GM12891 (cell line): ENCODE results near the gene SMIM41.

Source experiments
- PAX5 ChIP-seq: IDR thresholded peaks from 2 replicates; pipeline ENCODE4 v1.6.1; 2011; ENCODE audit warnings: low read length, moderate library complexity, mild to moderate bottlenecking; ENCODE audit not compliant: insufficient read depth, severe bottlenecking
- POLR2A ChIP-seq: IDR thresholded peaks from 2 replicates; pipeline ENCODE4 v1.6.1; 2011; ENCODE audit warnings: low read depth, low read length, control low read depth
- POLR2AphosphoS5 ChIP-seq: IDR thresholded peaks from 2 replicates; pipeline ENCODE4 v1.6.1; 2011; ENCODE audit warnings: low read depth, low read length, control low read depth
- POU2F2 ChIP-seq: IDR thresholded peaks from 2 replicates; pipeline ENCODE4 v1.6.1; 2011; ENCODE audit warnings: low read depth, mild to moderate bottlenecking, control low read depth, low read length, moderate library complexity
- SPI1 ChIP-seq: IDR thresholded peaks from 2 replicates; pipeline ENCODE4 v1.6.1; 2011; ENCODE audit warnings: low read depth, low read length, control low read depth
- TAF1 ChIP-seq: IDR thresholded peaks from 2 replicates; pipeline ENCODE4 v1.6.1; 2011; ENCODE audit warnings: low read depth, low read length, control low read depth

- no peak for TF ChIP-seq POLR2AphosphoS5
- no peak for TF ChIP-seq TAF1
- TF ChIP-seq POLR2A = no peak
- TF ChIP-seq SPI1 = no peak
- no peak for TF ChIP-seq PAX5
- TF ChIP-seq POU2F2 = no peak
These were observed 66.8 kb downstream of the SMIM41 start for GRCh38 chr12:52146089-52146821.
